NCI-H1417 (cell line): ENCODE measurements around the gene RGL1.
A peak's percentile ranks its signal among the peaks of the same experiment; 100 is the strongest.

ENCODE experiments used
- DNase-seq, 3 experiments: peaks; one replicate each; lab custom pipeline; 2025; lab: John Stamatoyannopoulos, UW

Gene RGL1

DNA sequence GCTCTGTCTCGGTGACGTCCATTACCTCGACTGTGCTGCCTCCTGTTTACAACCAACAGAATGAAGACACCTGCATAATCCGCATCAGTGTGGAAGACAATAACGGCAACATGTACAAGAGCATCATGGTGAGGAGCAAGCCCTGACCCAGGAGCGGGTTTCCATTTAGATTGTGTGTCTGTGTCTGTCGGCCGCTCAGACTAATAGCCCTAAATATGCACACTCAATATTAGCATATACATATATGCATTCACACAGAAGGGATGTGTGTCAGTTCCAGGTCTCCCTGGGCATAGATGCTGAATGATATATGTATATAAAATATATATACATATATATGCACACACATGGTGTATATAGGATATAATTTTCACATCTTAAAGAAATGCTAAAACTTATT is 111.7 kb downstream of the RGL1 start:
- DNase-seq = no peak

DNA sequence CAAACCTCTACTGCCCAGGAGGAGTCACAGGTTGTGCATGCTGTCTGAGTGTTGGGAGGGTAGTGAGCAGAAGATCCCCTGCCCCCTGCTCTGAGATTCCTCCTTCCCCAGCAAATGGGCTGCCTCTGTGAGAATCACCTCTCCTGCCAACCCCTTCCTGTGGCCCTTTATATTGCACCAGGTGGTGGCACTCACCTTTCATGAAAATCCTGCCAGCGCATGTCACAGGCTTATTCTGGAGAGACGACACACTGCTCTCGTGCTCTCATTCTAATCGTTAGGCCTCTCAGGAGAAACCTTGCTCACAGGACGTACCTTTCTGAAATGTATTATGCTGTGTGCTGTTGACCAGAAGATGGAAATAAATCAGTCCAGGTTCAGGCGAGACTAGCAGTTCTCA is 113.7 kb downstream of the RGL1 start:
- DNase-seq = peak in 1 of 3 experiments; percentile 28

DNA sequence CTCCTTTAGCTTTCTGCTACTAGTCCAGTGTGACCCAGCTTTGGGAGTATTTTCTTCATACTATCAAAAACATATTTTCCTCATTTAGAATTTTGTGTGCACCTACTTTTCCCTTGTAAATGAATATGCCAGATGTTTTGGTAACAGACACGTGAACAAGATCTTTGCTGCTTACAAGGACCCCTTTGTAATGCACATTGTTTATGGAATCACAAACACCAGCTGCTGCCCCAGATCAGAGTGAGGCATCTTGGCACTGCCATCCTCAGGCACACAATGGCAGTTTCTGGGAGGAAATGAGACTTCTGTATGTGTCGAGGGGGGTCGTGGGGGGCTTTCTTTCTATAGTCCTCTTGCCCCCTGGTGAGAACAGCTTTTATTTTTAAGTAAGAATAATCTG is 115.7 kb downstream of the RGL1 start:
- DNase-seq = no peak

DNA sequence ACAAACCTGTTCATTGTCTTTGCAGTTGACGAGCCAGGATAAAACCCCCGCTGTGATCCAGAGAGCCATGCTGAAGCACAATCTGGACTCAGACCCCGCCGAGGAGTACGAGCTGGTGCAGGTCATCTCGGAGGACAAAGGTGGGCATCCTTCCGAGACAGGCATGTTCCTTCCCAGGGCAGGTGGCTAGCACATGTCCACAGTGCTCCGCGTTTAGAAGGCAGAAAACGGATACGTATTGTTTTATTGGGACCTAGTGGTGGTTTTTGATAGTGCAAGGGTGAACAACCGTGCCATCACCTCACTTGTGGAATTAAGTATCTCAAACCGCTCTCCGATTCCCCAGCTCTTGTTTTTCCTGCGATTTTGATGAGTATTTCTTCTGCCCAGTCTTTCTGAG is 117.3 kb downstream of the RGL1 start:
- no peak for DNase-seq

DNA sequence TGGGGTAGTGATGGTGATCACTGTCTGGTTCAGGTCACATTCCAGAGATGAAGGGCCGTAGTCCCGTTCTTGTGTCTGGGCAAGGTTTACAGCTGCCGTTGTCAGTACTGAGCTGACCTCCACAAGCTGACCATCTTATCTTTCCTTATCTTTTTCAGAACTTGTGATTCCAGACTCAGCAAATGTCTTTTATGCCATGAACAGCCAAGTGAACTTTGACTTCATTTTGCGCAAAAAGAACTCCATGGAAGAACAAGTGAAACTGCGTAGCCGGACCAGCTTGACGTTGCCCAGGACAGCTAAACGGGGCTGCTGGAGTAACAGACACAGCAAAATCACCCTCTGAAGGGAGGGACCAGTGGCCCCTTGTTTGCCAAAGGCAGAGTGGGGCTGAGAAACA is 121.0 kb downstream of the RGL1 start:
- no peak for DNase-seq

DNA sequence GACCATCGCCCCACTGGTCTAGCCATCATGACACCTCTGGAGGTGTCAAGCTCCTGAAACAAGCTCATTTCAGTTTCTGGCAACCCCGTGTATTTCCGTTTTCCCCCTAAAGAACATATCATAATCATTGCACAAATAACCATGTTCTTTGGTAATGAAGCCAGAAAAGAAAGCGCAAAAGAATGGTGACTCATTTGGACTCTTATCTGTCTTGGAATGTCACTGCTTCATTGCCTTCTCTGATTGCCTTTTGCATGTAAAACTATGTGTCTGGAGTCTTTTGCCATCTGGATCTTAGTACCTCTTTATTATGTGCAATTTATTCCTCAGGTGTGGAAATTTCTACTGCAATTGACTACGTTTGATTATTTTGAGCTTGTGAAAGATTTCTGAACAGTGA is 122.1 kb downstream of the RGL1 start:
- no peak for DNase-seq

DNA sequence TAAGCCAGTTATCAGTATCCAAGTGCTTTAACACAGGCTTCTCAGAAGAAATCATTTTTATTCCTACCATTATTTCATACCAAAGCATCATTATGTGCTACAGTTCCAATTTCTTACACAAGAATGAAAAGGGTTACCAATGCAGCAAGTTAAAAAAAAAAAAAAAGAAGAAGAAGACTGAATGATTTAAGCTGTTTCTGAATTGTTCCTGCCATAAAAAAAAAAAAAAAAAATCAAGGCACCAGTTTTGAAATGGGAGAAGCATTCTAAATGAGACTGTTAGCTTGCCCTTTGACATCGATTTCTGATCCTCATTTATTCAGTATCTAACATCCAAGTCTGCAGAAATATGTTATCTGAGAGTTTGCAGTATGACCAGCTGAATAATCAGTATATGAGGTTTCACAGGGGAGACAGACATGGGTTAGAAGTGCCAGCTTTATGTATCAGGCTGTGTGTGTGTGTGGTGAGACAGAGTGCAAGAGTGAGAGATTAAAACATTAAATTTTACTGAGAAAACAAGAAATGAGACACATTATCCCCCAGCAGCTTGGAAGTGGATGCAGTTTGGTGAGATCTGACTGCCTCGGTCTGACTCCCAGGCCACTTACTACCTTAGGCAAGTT is 126.8 kb downstream of the RGL1 start:
- DNase-seq = no peak

DNA sequence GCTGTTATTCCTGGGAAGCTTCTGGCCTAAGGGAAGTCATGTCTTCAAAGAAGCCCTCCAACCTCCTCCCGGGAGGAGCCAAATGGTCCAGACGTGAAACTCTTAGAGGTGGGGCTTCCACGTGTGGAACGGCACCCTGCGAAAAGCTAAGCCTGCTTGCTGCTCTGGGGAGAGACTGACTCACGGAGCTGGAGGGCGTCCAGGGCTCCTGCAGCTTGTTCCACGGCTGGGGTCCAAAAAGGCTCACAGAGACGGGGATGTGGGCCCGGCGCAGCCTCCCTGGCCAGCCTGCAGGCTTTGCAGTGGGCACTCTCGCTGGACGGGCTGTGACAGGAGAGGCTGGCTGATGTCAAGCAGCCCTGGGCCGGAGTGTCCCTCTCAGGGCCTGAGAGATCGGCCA is 127.5 kb downstream of the RGL1 start:
- no peak for DNase-seq

DNA sequence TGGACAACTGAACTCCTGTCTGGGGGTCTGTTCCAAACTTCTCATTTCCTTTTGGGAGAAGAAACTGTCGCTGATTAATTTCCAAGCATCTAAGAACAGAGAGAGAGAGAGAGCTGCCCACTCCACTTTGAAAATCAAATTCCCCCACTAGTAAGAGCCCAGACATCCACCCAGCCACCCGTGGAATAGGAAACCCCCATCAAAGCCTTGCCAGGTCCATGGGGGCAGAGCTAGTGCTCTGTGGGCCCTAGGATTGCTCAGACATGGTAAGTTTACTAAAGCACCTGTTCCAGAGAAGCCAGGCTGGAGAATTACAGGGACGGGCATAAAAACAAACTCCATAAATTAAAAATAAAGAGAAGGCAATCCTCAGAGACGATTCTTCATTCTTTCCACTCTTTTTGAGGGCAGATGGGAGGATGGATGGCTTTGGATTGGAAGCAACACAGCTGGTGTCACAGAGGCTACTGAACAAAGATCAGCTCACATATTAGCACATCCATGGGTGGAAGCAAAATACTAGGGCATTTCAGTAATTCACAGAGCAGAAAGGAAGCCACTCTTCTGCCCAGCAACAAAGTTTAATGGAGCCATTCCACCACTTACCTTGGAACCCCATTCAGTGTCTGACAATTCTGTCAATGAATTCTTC is 128.7 kb downstream of the RGL1 start:
- no peak for DNase-seq

DNA sequence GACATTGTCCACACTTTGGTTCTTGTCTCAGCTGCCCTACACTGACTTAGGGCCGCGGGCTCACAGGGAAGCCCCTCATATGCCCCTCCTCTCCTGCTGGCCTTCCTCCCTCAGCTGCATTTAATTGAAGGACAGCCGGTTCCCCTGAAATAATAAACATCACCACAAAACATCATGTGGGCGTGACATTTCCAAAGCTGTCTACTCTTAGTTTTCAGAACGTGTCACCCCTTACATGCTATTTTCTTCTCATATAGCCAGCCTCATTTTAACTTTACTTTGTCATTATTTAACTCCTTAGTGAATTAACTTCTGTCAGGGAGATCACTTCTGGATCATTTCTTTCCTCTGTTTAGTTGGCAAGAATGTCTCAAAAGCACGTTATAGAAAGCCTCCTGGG is 129.4 kb downstream of the RGL1 start:
- DNase-seq = no peak

DNA sequence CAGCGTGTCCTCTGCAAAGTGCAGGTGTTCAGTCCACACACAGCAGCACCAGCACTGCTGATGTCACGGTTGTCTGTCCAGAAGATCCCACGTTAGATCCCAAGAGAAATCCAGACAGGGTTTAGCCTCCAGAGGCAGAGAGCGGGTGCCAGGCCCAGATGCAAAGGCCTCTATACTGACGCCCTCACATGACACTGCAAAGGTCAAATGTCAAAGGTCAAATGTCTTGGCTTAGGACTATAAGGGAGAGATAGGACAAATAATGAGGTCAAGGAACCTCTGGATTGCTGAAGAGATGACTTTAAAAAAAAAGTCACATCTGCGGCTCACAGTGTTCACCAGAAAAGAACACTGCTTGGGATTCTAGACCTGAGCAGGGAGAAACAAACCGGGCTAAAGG is 131.1 kb downstream of the RGL1 start:
- DNase-seq = no peak

DNA sequence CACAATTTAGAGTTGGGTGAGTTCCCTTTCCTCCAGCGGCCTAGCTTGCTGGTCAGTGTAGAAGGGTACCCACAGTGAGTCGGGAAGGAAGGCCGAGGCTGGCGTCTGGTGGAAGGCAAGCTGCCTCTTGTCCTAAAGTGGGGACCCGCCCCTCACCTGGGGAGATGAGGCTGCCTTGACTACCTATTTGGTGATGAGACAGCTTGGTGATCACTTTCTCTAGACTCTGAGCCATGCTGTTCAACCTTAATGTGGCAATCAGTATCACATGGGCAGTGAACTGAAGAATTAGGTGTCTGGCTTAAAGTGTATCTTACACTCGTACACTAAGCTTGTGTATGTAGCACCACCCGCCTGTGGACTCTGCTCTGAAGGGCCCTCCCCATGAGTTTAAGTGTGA is 131.9 kb downstream of the RGL1 start:
- no peak for DNase-seq

DNA sequence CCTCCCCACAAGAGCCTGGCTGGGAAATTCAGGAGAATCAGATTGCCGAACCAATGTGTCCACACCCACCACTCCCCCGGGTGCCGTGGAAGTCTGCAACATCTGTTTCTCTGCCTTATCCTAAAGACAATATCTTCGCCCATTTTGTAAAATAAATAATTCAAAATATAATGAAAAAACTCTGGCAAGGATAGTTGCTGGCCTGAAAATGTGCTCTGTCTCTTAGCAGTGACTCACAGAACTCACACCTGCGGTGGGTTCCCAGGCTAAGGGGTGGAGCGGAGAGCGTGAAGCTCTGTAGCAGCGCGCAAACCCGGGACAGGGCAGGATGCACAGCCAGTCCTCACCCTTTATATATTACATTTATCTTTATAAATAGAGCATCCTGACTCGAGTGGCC is 132.7 kb downstream of the RGL1 start:
- no peak for DNase-seq

DNA sequence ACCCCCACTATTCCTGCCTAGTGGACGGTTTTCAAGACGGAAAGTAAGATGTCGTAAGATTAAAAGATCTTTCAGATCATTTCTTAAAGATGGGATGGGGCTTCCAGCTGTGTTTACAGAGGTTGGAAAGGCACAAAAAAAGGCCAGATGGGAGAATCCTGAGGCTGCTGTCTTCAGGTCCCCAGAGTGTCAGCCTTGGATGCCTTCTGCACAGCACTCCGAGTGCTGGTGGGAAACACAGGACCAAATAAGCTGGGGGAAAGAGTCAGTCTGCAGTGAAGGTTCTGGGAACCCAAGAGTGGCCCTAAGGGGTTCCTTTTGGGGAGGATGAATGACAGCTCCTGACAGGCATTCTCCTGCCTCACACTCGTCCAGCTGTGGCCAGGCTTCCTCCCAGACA is 136.1 kb downstream of the RGL1 start:
- no peak for DNase-seq

DNA sequence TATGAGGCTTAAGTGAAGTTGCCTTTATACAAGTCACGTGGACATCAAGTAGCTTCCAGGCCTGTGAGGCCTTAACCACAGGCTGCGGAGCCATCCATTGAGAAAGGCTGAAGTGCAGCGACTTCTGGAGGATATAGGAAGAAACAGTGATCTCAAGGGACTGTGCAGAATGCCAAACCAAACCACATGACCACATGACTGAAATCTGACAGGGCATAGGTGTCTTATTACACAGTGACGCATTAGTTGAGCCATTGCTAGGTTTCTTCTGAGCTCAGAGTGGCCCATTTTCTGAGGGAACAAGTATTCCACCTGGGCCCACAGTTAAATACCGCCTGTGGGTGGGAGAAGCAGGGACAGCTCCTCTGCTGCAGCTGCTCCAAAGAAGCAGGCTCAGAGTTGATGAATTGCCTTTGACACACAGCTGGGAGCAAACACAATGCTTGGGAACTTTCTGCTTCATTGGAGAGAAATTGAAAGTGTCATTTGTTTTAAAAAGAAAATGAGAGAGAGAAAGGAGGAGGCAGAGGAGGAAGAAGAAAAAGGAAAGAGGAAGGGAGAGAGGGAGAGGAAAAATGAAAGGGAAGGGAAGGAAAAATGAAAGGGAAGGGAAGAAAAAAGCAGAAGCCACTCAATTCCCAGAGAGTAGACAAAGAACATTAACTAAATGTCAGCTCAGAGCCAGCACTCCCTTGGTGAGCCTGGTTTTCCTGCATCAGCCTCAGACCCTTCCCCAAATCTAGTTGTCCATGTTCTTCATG is 138.2 kb downstream of the RGL1 start:
- DNase-seq = peak; percentile 13 to 100 (median 40)

DNA sequence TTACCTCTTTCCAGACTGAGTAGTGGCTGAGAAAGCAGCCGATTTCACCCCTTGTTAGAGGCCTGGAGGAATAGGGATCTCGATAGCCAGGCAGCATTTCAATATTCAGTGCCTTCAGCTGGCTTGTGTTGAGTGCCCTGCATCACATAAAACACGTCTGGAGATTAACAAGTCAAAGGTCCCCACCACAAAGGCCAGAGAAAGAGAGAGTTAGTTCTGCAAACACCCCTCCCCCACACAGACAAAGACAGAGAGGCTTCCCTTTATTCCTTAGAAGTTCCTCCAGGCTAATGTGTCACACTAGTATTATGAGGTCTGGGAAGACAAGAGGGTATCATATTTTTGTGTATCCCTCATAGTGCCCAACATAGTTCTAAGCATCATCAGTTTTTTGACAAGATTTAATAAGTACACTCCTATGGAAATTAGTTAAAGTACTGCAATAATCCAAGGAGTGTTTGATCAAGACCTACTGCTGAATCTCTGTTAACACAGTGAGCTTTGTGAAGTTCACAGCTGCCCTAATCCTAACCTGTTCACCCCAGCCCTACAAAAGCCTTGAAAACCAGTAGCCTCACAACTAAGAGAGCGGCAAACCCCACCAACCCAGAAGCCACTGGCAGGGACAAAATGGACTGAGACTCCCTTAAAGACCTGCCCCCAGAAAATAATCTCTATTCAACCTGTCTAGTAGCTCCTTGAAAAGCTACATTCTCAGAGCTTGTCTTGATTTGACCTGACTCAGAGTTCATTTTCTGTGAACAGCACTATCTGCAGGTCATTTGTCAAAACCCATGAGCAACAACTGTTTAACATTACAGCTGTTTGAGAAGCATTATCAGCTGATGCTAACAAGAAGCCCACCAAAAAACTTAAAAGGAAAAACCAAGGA is 140.8 kb downstream of the RGL1 start:
- DNase-seq = peak in 2 of 3 experiments; percentile 38 to 51

DNA sequence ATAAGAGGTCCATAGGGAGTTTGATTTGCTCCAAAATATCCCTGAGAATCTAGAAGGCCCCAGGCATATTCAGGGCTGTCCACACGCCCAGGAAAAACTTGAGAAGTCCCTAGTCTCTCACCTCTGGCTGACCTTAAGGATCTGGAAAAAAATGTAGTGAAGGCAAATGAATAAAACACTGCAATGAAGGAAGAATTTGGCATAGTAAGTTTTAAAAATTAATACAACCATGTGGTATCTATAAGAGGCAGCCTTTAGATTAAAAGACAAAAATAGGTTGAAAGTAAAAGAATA is 141.3 kb downstream of the RGL1 start:
- DNase-seq = no peak

DNA sequence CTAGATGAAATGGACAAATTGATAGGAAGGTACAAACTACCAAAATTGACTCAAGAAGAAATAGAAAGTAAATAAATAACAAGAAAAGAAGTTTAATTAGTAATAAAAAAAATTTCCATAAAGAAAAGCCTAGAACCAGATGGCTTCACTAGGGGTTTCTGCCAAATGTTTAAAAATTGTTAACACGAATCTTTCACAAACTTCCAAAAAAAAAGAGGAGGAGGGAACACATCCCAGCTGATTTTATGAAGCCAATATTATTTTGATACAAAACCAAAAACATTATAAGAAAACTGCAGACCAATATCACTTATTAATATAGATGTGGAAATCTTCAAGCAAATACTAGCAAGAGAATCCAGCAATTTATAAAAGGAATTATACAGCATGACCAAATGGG is 143.1 kb downstream of the RGL1 start:
- no peak for DNase-seq

DNA sequence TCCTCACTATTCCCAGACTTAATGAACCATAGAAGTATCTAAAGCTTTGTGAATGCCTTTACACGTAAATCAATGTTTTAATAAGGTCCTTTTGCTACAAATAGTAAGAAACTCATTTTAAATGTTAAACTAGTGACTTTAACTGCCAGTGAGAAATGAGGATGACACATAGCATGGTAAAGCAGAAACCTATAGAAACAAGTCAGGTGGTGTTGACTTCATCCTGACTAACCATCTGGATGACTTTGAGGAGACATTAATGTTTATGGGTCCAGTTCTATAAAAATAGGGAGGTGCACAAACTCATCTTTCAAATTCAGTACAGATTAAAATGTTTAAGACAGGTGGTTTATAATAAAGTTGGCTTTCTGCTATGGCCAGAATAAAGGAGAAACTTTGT is 147.2 kb downstream of the RGL1 start:
- DNase-seq = no peak

DNA sequence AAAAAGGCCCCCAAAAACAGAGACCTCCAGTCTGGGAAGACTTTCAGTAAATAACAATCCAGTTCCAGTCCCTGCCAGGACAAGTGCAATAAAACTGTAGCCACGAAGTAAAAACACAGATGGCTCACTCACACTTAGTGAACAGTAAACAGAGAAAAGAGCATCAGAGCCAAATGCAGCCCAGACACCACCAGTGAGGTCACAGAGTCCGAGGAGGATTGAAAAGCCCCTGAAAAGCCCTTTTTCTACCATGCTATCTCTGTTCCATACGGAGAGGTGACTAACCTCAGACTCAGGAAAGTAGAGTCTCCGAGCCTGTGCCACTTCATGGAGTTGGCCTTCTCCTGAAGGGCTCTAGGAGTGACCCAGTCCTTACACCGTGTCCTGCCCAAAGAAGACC is 148.1 kb downstream of the RGL1 start:
- DNase-seq = peak in 1 of 3 experiments; percentile 7

DNA sequence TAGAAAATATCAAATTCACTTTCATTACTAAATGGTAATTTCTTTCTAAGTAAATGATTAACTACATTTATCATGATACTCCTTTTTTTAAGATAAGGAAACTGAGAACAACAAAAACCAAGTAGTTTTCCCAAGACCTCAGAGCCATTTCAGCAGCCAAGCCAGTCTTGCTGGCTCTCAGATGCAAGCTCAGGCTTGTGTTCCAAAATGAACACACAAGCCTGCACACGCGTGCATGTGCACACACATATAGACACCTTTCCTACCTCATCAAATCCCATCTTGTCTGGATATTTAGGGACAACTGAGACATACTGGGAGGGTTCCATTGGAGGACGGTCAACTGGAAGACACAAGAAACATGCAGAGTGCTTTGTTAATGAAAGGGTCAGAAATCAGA is 149.6 kb downstream of the RGL1 start:
- no peak for DNase-seq

DNA sequence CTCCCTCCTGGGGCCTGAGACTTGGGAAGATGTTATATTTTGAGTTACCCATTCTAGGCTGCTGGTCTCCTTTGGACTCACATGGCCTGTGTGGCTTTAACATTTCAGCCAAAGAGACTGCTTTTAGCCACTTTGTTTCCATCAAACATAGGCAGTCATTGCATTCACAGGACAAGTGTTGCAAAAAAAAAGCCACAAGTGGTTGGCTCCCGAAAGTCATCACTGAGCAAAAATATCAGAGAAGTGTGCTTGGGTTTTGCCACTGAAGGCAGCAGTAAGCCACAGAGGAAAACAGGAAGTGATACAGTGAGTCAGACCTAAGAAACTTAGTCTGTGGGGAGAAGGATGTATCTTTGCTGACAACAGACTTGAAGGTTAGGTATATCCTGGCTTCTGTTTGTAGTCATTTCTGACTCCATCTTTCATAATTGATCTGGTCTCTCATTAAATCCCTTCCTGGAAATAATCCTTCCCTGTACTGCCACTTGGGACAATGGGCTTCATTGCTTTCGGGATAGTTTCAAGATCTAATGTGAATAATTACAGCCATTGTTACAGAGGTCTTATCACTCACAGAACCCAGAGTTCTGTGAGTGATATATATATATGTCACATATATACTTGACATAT is 151.8 kb downstream of the RGL1 start:
- DNase-seq = peak in 1 of 3 experiments; percentile 7
